A673 (cell line): ENCODE data around the gene SNX10. TPM values are rescaled to one million over a fixed set of nuclear protein-coding genes. Genes with fewer than 3 reads are reported as not detected.
A peak's percentile ranks its signal among the peaks of the same experiment; 100 is the strongest.

Experiments
- BruUV-seq: library from RNA; stranded (reverse); fragments of 400-500 nt; replicated peaks from 2 replicates; lab custom pipeline; 2021; lab: Mats Ljungman, UMichigan
- CTCF ChIA-PET: fragments of 300-600 bp; sonication (Branson Sonifier 250); formaldehyde crosslinking; loops from one replicate; lab custom pipeline; 2022; ENCODE audit warnings: antibody characterized with exemption; lab: Charles Lee
- POLR2A ChIA-PET: fragments of 300-600 bp; sonication (Branson Sonifier 250); formaldehyde crosslinking; loops from one replicate; lab custom pipeline; 2022; ENCODE audit warnings: antibody characterized with exemption; ENCODE audit not compliant: low non-redundant PET; lab: Charles Lee
- DNase-seq: peaks from one replicate; pipeline ENCODE4 v3.0.0-alpha.2; 2015; ENCODE audit warnings: low spot score
- H3K27ac ChIP-seq: fragments of 200-600 bp; sonication (generic); 2 replicates; pipeline ENCODE4 v1.5.1; 2016; ENCODE audit warnings: mixed run types, low read depth, mild to moderate bottlenecking, mixed read lengths, antibody characterized with exemption, low read length; ENCODE audit not compliant: poor library complexity, severe bottlenecking
- H3K27me3 ChIP-seq: fragments of 200-600 bp; sonication (generic); replicated peaks from 2 replicates; pipeline ENCODE4 v1.6.1; 2017; ENCODE audit warnings: mixed run types, low read depth, mild to moderate bottlenecking, mixed read lengths, antibody characterized with exemption, low read length; ENCODE audit not compliant: insufficient read depth, poor library complexity
- H3K36me3 ChIP-seq: fragments of 200-600 bp; sonication (generic); 2 replicates; pipeline ENCODE4 v1.6.1; 2016; ENCODE audit warnings: mixed run types, mild to moderate bottlenecking, mixed read lengths, antibody characterized with exemption, low read length; ENCODE audit not compliant: insufficient read depth, poor library complexity, severe bottlenecking
- H3K4me1 ChIP-seq: fragments of 200-600 bp; sonication (generic); 2 replicates; pipeline ENCODE4 v1.6.1; 2017; ENCODE audit warnings: mixed run types, mild to moderate bottlenecking, mixed read lengths, antibody characterized with exemption, low read length; ENCODE audit not compliant: insufficient read depth, poor library complexity, severe bottlenecking
- H3K4me3 ChIP-seq: fragments of 200-600 bp; sonication (generic); 2 replicates; pipeline ENCODE4 v1.5.1; 2016; ENCODE audit warnings: low read depth, mixed run types, mild to moderate bottlenecking, mixed read lengths, low read length; ENCODE audit not compliant: poor library complexity, severe bottlenecking
- H3K9me3 ChIP-seq: fragments of 200-600 bp; sonication (generic); 2 replicates; pipeline ENCODE4 v1.6.1; 2016; ENCODE audit warnings: mixed run types, low read depth, mild to moderate bottlenecking, mixed read lengths, antibody characterized with exemption, low read length; ENCODE audit not compliant: poor library complexity, severe bottlenecking
- CTCF ChIP-seq: fragments of 300-800, 200-600 bp; sonication (generic); conservative IDR thresholded peaks from 2 replicates; pipeline ENCODE4 v1.5.1; 2017; ENCODE audit warnings: low read depth, mild to moderate bottlenecking, antibody characterized with exemption, low read length, moderate library complexity, mixed read lengths
- EZH2 ChIP-seq: fragments of 200-600 bp; sonication (generic); IDR thresholded peaks from 2 replicates; pipeline ENCODE4 v1.6.1; 2017; ENCODE audit warnings: borderline replicate concordance, low read depth, mild to moderate bottlenecking, mixed read lengths, antibody characterized with exemption, low read length; ENCODE audit not compliant: poor library complexity, severe bottlenecking
- intact Hi-C: fragments of 100-400 bp; cut with micrococcal nuclease; formaldehyde crosslinking; loops from one replicate; pipeline ENCODE4 v1.10.0; 2022; ENCODE audit not compliant: unreplicated experiment
- total RNA-seq: library from RNA; stranded (reverse); gene quantifications from 2 replicates; pipeline ENCODE4 v1.2.3, GENCODE V29; 2021

Gene SNX10
- total RNA-seq, 1 experiment from 2014 or later: 1.1 TPM

DNA sequence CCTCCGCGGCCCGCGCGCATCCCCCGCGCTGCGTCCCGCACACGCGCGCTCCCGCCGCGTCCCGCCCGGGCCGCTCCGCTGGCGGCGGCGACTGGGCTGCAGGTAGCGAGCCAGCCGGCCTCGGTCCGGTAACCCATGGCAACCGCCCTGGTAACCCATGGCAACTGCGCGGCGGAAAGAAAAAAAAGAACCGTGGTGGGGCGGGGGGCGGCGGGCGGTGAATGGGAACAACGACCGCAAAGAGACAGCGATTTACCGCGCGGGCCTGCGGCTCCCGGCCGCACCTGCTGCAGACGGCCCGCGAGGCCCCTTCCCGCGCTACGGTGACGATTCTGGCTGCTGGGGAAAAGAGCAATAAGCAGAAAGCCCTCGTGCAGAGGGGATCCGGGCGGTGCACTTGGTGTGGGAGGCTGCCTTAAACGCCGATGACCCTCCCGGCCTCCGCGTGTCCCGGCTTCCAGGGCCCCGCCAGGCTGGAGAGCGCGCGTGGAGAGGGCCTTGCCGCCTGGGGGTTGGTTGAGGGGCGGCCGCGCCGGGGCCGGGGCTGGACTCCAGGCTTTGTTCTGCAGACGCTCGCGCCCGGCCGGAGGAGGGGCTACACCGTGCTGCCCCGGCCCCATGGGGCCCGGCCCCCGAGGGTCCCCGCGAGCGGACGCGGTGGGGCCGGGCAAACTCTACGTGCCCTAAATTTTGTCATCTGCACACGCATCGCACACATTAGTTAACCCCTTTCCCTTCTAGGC is 84.7 kb downstream of the SNX10 start:
- CTCF ChIA-PET: interaction anchor here (1.0 kb wide), 1 partner anchor 291 kb away, joined by 5 read pairs; no protein-coding TSS in a partner anchor
- POLR2A ChIA-PET: no interaction called here
- H3K27me3 ChIP-seq: peaks cover 96% of the 10 kb centered on the region
- H3K27ac ChIP-seq: no peak overlapping the region
- H3K4me3 ChIP-seq: peak overlapping the region; percentile 25
- TF ChIP-seq EZH2 (peak; percentile 71), CTCF (no peak)
- H3K9me3 ChIP-seq: no peaks in the 10 kb centered on the region
- H3K36me3 ChIP-seq: no peaks in the 10 kb centered on the region
- BruUV-seq: no TSS peak
- H3K4me1 ChIP-seq: peaks cover 11% of the 10 kb centered on the region
- no peak for DNase-seq
- intact Hi-C loops: loop anchor here (5.0 kb wide), 1 partner anchor 126 kb away; no protein-coding TSS in a partner anchor

- no peak for DNase-seq
- H3K27ac ChIP-seq: no peak overlapping the region
- no peaks in the 10 kb centered on the region for H3K9me3 ChIP-seq
- H3K4me3 ChIP-seq: no peak overlapping the region
- POLR2A ChIA-PET: no interaction called here
- no TSS peak for BruUV-seq
- H3K4me1 ChIP-seq: peaks cover 11% of the 10 kb centered on the region
- no peak for TF ChIP-seq CTCF
- TF ChIP-seq EZH2: no peak
- H3K36me3 ChIP-seq: no peaks in the 10 kb centered on the region
- intact Hi-C loops: loop anchor here (5.0 kb wide), 1 partner anchor 124 kb away; no protein-coding TSS in a partner anchor
- H3K27me3 ChIP-seq: peaks cover 94% of the 10 kb centered on the region
- CTCF ChIA-PET: interaction anchor here (0.7 kb wide), 1 partner anchor 432 kb away, joined by 3 read pairs; no protein-coding TSS in a partner anchor
Measured at GRCh38 chr7:26378016-26378415, 86.4 kb downstream of the SNX10 start.

DNA sequence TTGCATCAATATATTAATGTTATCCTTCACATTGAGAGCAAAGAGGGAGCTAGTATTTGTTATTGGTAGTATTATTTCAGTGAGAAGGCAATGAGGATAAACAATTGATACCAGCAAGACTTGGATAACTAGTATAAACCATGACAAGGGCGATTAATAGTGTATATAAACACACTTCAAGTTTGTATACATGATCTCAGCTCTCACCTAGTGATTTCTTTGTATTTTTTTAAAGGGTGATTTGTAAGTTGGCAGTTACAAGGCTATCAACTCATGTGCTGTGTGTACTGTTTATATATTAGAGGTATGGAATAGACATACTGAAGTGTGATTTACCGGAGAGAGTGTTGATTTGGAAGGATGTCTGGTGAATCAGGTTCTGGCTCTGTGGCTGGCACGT is 88.0 kb downstream of the SNX10 start:
- peaks cover 11% of the 10 kb centered on the region for H3K4me1 ChIP-seq
- TF ChIP-seq CTCF: no peak
- TF ChIP-seq EZH2: no peak
- peaks cover 94% of the 10 kb centered on the region for H3K27me3 ChIP-seq
- intact Hi-C loops: loop anchor here (5.0 kb wide), 1 partner anchor 123 kb away; no protein-coding TSS in a partner anchor
- ChIA-PET CTCF (no interaction called here), POLR2A (no interaction called here)
- no peaks in the 10 kb centered on the region for H3K36me3 ChIP-seq
- H3K27ac ChIP-seq: no peak overlapping the region
- no TSS peak for BruUV-seq
- H3K4me3 ChIP-seq: no peak overlapping the region
- no peak for DNase-seq
- no peaks in the 10 kb centered on the region for H3K9me3 ChIP-seq
